Keratinocyte (primary cell): Measurements from ENCODE around the gene MICU2. TPM values are rescaled to one million over a fixed set of nuclear protein-coding genes. Genes with fewer than 3 reads are reported as not detected.

Experiments used
- DNase-seq: peaks from one replicate; pipeline ENCODE4 v3.0.0-alpha.2; 2011; ENCODE audit warnings: low read depth, missing footprints, low spot score
- FAIRE-seq: peaks from 2 replicates; lab custom pipeline; 2011; peaks lifted over from hg19 to GRCh38; lab: Jason Lieb, UNC
- H2AFZ ChIP-seq: 2 replicates; pipeline ENCODE4 v1.6.0; 2012; ENCODE audit warnings: low read length, control low read depth, inconsistent platforms; ENCODE audit not compliant: control insufficient read depth
- H3K27ac ChIP-seq: 2 replicates; pipeline ENCODE4 v1.5.1; 2011; ENCODE audit warnings: low read length; ENCODE audit not compliant: control insufficient read depth, insufficient read depth
- H3K27me3 ChIP-seq: 3 replicates; pipeline ENCODE4 v1.6.0; 2011; ENCODE audit warnings: low read length; ENCODE audit not compliant: control insufficient read depth, insufficient read depth; ENCODE audit errors: extremely low read depth
- H3K36me3 ChIP-seq, 2 experiments: 2 replicates in 1 of 2; 3 replicates in 1 of 2; pipeline ENCODE4 v1.5.1; 2011; ENCODE audit warnings: low read length in 2 of 2, mild to moderate bottlenecking in 1 of 2; ENCODE audit not compliant: control insufficient read depth in 2 of 2, insufficient read depth in 2 of 2; ENCODE audit errors: extremely low read depth in 1 of 2
- H3K4me1 ChIP-seq: 3 replicates; pipeline ENCODE4 v1.5.1; 2011; ENCODE audit warnings: low read length; ENCODE audit not compliant: control insufficient read depth, insufficient read depth; ENCODE audit errors: extremely low read depth
- H3K4me2 ChIP-seq: 3 replicates; pipeline ENCODE4 v1.6.0; 2011; ENCODE audit warnings: low read depth, low read length; ENCODE audit not compliant: control insufficient read depth, insufficient read depth; ENCODE audit errors: extremely low read depth
- H3K4me3 ChIP-seq, 3 experiments: fragments of 200-600 bp in 1 of 3; sonication (generic) in 1 of 3; 2 replicates in 2 of 3; 3 replicates in 1 of 3; pipeline ENCODE4 v1.5.1; 2011 to 2016; ENCODE audit warnings: low read length in 3 of 3, mild to moderate bottlenecking in 3 of 3, control low read depth in 2 of 3, inconsistent platforms in 1 of 3, low read depth in 1 of 3, mixed read lengths in 1 of 3, mixed run types in 1 of 3, moderate library complexity in 1 of 3; ENCODE audit not compliant: control insufficient read depth in 2 of 3, insufficient read depth in 2 of 3; ENCODE audit errors: extremely low read depth in 1 of 3
- H3K79me2 ChIP-seq: 2 replicates; pipeline ENCODE4 v1.6.0; 2012; ENCODE audit warnings: low read length; ENCODE audit not compliant: control insufficient read depth, insufficient read depth
- H3K9ac ChIP-seq: 3 replicates; pipeline ENCODE4 v1.6.0; 2011; ENCODE audit warnings: low read length; ENCODE audit not compliant: control insufficient read depth, insufficient read depth; ENCODE audit errors: extremely low read depth
- H3K9me1 ChIP-seq: 3 replicates; pipeline ENCODE4 v1.6.0; 2011; ENCODE audit warnings: low read length; ENCODE audit not compliant: control insufficient read depth, insufficient read depth; ENCODE audit errors: extremely low read depth
- H3K9me3 ChIP-seq: 2 replicates; pipeline ENCODE4 v1.5.1; 2012; ENCODE audit warnings: low read depth, low read length; ENCODE audit not compliant: control insufficient read depth
- H4K20me1 ChIP-seq: 3 replicates; pipeline ENCODE4 v1.6.0; 2011; ENCODE audit warnings: low read length; ENCODE audit not compliant: control insufficient read depth, insufficient read depth; ENCODE audit errors: extremely low read depth
- EZH2 ChIP-seq: IDR thresholded peaks from one replicate; pipeline ENCODE4 v1.6.1; 2012; ENCODE audit warnings: inconsistent platforms, mild to moderate bottlenecking, low read length, moderate library complexity
- dilution Hi-C: fragments of 300-500 bp; cut with MboI; formaldehyde crosslinking; loops from one replicate; pipeline ENCODE4 v1.7.0; 2020; ENCODE audit warnings: low sequenced_read_pairs; ENCODE audit not compliant: extremely low pct_ligation_motif_present
- polyA plus RNA-seq, 5 experiments: library from polyadenylated mRNA; depleted of rRNA in 3 of 5; stranded (reverse) in 3 of 5; stranded (forward) in 1 of 5; unstranded in 1 of 5; fragments of >200 nt; gene quantifications; 1 replicate in 1 of 5; 2 replicates in 3 of 5; 3 replicates in 1 of 5; pipeline versions ENCODE4 v1.2.1 to v1.2.3, GENCODE V29; 2011 to 2012; ENCODE audit warnings: missing spikeins in 2 of 5, low read depth in 1 of 5, low replicate concordance in 1 of 5
- TF ChIP-seq, protein P1 (sequence below), 3 experiments: IDR thresholded peaks in 1 of 3; conservative IDR thresholded peaks in 1 of 3; optimal IDR thresholded peaks in 1 of 3; 2 replicates in 2 of 3; 3 replicates in 1 of 3; pipeline versions ENCODE3 to v1.5.1; 2011; ENCODE audit warnings: low read length in 3 of 3, mild to moderate bottlenecking in 3 of 3, moderate library complexity in 2 of 3, control low read depth in 1 of 3, inconsistent platforms in 1 of 3; ENCODE audit not compliant: insufficient read depth in 2 of 3; ENCODE audit errors: extremely low read depth in 1 of 3

The MICU2 gene
- polyA plus RNA-seq, 1 donor (not counting 4 experiments of a cell fraction or from before 2014, with no cell fraction given), result 42.9 TPM

- TF ChIP-seq EZH2, result no peak
- TF ChIP-seq, protein P1, sequence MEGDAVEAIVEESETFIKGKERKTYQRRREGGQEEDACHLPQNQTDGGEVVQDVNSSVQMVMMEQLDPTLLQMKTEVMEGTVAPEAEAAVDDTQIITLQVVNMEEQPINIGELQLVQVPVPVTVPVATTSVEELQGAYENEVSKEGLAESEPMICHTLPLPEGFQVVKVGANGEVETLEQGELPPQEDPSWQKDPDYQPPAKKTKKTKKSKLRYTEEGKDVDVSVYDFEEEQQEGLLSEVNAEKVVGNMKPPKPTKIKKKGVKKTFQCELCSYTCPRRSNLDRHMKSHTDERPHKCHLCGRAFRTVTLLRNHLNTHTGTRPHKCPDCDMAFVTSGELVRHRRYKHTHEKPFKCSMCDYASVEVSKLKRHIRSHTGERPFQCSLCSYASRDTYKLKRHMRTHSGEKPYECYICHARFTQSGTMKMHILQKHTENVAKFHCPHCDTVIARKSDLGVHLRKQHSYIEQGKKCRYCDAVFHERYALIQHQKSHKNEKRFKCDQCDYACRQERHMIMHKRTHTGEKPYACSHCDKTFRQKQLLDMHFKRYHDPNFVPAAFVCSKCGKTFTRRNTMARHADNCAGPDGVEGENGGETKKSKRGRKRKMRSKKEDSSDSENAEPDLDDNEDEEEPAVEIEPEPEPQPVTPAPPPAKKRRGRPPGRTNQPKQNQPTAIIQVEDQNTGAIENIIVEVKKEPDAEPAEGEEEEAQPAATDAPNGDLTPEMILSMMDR (optimal IDR thresholded peaks at IDR 0.05 in 1 of 3, IDR thresholded peaks at IDR 0.05 in 1 of 3, conservative IDR thresholded peaks at IDR 0.05 in 1 of 3; ENCODE audit: extremely low read depth in 1 of 3, insufficient read depth in 2 of 3, low read length in 3 of 3), result no peak
- Histone ChIP-seq H3K4me3 (no peak overlapping the region), H3K27ac (no peak overlapping the region), H4K20me1 (no peaks in the 10 kb centered on the region), H3K4me2 (no peak overlapping the region), H3K9me3 (no peaks in the 10 kb centered on the region), H3K27me3 (no peaks in the 10 kb centered on the region), H3K79me2 (no peaks in the 10 kb centered on the region), H2AFZ (no peak overlapping the region), H3K4me1 (no peaks in the 10 kb centered on the region), H3K9ac (no peak overlapping the region), H3K36me3 (peaks cover 0 to 3% of the 10 kb centered on the region in 2 experiments), H3K9me1 (no peaks in the 10 kb centered on the region)
- no peak for DNase-seq
- dilution Hi-C loops, result no loop called here
- no peak for FAIRE-seq
These were observed 72.5 kb downstream of the MICU2 start for GRCh38 chr13:21531455-21531854.

DNA sequence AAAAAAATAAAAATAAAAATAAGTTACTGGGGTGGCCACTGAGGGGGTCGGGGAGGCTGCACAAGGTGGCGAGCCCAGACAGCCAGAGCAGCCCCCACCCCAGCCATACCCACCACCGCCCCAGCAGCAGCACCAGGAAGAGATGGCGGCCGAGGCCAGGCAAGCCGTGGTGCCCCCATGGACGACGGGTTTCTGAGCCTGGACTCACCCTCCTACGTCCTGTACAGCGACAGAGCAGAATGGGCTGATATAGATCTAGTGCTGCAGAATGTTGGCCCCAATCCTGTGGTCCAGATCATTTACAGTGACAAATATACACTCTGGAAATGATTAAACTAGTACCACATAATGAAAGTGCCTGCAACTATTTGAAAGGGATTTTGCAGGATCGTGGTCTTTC lies 73.3 kb downstream of the MICU2 start:
- Histone ChIP-seq H3K4me3 (no peak overlapping the region), H3K27me3 (no peaks in the 10 kb centered on the region), H3K9me1 (no peaks in the 10 kb centered on the region), H2AFZ (no peak overlapping the region), H3K9me3 (no peaks in the 10 kb centered on the region), H4K20me1 (no peaks in the 10 kb centered on the region), H3K36me3 (peaks cover 0 to 3% of the 10 kb centered on the region in 2 experiments), H3K27ac (no peak overlapping the region), H3K4me2 (no peak overlapping the region), H3K79me2 (no peaks in the 10 kb centered on the region), H3K4me1 (no peaks in the 10 kb centered on the region), H3K9ac (no peak overlapping the region)
- no peak for FAIRE-seq
- TF ChIP-seq, protein P1 (optimal IDR thresholded peaks at IDR 0.05 in 1 of 3, IDR thresholded peaks at IDR 0.05 in 1 of 3, conservative IDR thresholded peaks at IDR 0.05 in 1 of 3; ENCODE audit: extremely low read depth in 1 of 3, insufficient read depth in 2 of 3, low read length in 3 of 3), result no peak
- no peak for TF ChIP-seq EZH2
- DNase-seq, result no peak
- dilution Hi-C loops, result no loop called here
